ENCODE data around the gene SRL.

GRCh38 chr16:4260360-4260759 is 18.5 kb upstream of the SRL start:
- TF ChIP-seq CTCF (conservative IDR thresholded peaks at IDR 0.05; ENCODE audit: low read depth, low read length) = no peak
- TF ChIP-seq POLR2A (IDR thresholded peaks at IDR 0.05; ENCODE audit: low read depth, low read length) = no peak
- no peak for TF ChIP-seq CHD1 (IDR thresholded peaks at IDR 0.05; ENCODE audit: low read depth, low read length)
